HepG2 (cell line): ENCODE data around the gene PGM2. TPM values are rescaled to one million over a fixed set of nuclear protein-coding genes. Genes with fewer than 3 reads are reported as not detected.

Source experiments
- BRCA1 ChIP-seq: sonication (generic); formaldehyde crosslinking; IDR thresholded peaks from 2 replicates; pipeline ENCODE4 v1.4.0; 2020; ENCODE audit warnings: missing genetic modification reagents
- BRD4 ChIP-seq: sonication (generic); formaldehyde crosslinking; IDR thresholded peaks from 2 replicates; pipeline ENCODE4 v1.4.0; 2020; ENCODE audit warnings: missing genetic modification reagents
- CEBPG ChIP-seq: IDR thresholded peaks from 2 replicates; pipeline ENCODE4 v1.6.1; 2016
- EZH2 ChIP-seq: conservative IDR thresholded peaks from 2 replicates; pipeline ENCODE4 v1.6.1; 2012; ENCODE audit warnings: mild to moderate bottlenecking, low read depth, low read length, moderate library complexity
- HNRNPK ChIP-seq: fragments of 200-400 bp; formaldehyde crosslinking; IDR thresholded peaks from 2 replicates; pipeline ENCODE4 v1.6.1; 2018; ENCODE audit warnings: low read length, low read depth, moderate library complexity, mild to moderate bottlenecking; ENCODE audit not compliant: poor library complexity, severe bottlenecking
- SMAD3 ChIP-seq: sonication (generic); formaldehyde crosslinking; IDR thresholded peaks from 2 replicates; pipeline ENCODE4 v1.4.0; 2020; ENCODE audit warnings: missing genetic modification reagents
- SMARCC2 ChIP-seq: fragments of 450-650 bp; IDR thresholded peaks from 2 replicates; pipeline ENCODE4 v1.6.1; 2017; ENCODE audit warnings: antibody characterized with exemption, mild to moderate bottlenecking
- SP140L ChIP-seq: sonication (generic); formaldehyde crosslinking; IDR thresholded peaks from 2 replicates; pipeline ENCODE4 v1.4.0; 2020; ENCODE audit warnings: missing genetic modification reagents, borderline replicate concordance
- SRY ChIP-seq: sonication (generic); formaldehyde crosslinking; IDR thresholded peaks from 2 replicates; pipeline ENCODE4 v1.8.0; 2022; ENCODE audit warnings: mild to moderate bottlenecking, missing genetic modification reagents
- TBL1XR1 ChIP-seq: fragments of 150-350 bp; IDR thresholded peaks from 2 replicates; pipeline ENCODE4 v1.6.1; 2014; ENCODE audit warnings: borderline replicate concordance, low read length; ENCODE audit not compliant: partially characterized antibody
- TCF7 ChIP-seq: sonication (generic); IDR thresholded peaks from 2 replicates; pipeline ENCODE4 v1.6.1; 2016; ENCODE audit warnings: antibody characterized with exemption, low read depth
- TOE1 ChIP-seq: sonication (generic); formaldehyde crosslinking; IDR thresholded peaks from 2 replicates; pipeline ENCODE4 v1.4.0; 2020; ENCODE audit warnings: mild to moderate bottlenecking, missing genetic modification reagents
- ZFP41 ChIP-seq: sonication (generic); formaldehyde crosslinking; IDR thresholded peaks from 2 replicates; pipeline ENCODE4 v1.4.0; 2020; ENCODE audit warnings: mild to moderate bottlenecking, missing genetic modification reagents, borderline replicate concordance
- ZMYM2 ChIP-seq: sonication (generic); formaldehyde crosslinking; IDR thresholded peaks from 2 replicates; pipeline ENCODE4 v1.8.0; 2022; ENCODE audit warnings: mild to moderate bottlenecking, missing genetic modification reagents
- ZNF101 ChIP-seq: sonication (generic); formaldehyde crosslinking; IDR thresholded peaks from 2 replicates; pipeline ENCODE4 v1.4.0; 2020; ENCODE audit warnings: mild to moderate bottlenecking, low read depth, missing genetic modification reagents, borderline replicate concordance
- ZNF224 ChIP-seq: sonication (generic); formaldehyde crosslinking; IDR thresholded peaks from 2 replicates; pipeline ENCODE4 v1.5.0; 2020; ENCODE audit warnings: mild to moderate bottlenecking, missing genetic modification reagents
- ZNF225 ChIP-seq: sonication (generic); formaldehyde crosslinking; IDR thresholded peaks from 2 replicates; pipeline ENCODE4 v1.4.0; 2020; ENCODE audit warnings: mild to moderate bottlenecking, missing genetic modification reagents
- ZNF234 ChIP-seq: sonication (generic); formaldehyde crosslinking; conservative IDR thresholded peaks from 2 replicates; pipeline ENCODE4 v1.5.1; 2020; ENCODE audit warnings: mild to moderate bottlenecking, missing genetic modification reagents
- ZNF274 ChIP-seq: sonication (generic); formaldehyde crosslinking; IDR thresholded peaks from 2 replicates; pipeline ENCODE4 v1.5.1; 2020; ENCODE audit warnings: mild to moderate bottlenecking, missing genetic modification reagents
- ZNF549 ChIP-seq: sonication (generic); formaldehyde crosslinking; IDR thresholded peaks from 2 replicates; pipeline ENCODE4 v1.5.0; 2020; ENCODE audit warnings: missing genetic modification reagents
- ZNF569 ChIP-seq: sonication (generic); formaldehyde crosslinking; IDR thresholded peaks from 2 replicates; pipeline ENCODE4 v1.5.0; 2020; ENCODE audit warnings: mild to moderate bottlenecking, missing genetic modification reagents, moderate library complexity, borderline replicate concordance
- ZNF747 ChIP-seq: sonication (generic); formaldehyde crosslinking; IDR thresholded peaks from 2 replicates; pipeline ENCODE4 v1.8.1; 2023; ENCODE audit warnings: missing genetic modification reagents, mild to moderate bottlenecking, borderline replicate concordance
- ZNF75D ChIP-seq: sonication (generic); formaldehyde crosslinking; IDR thresholded peaks from 2 replicates; pipeline ENCODE4 v1.8.1; 2023; ENCODE audit warnings: missing genetic modification reagents, mild to moderate bottlenecking, borderline replicate concordance
- polyA plus RNA-seq, 8 experiments: library from polyadenylated mRNA; depleted of rRNA in 3 of 8; stranded (reverse) in 7 of 8; unstranded in 1 of 8; fragments of >200 nt; fragmentation: Illumina TruSeq in 4 of 8; extraction: Trizol in 4 of 8; gene quantifications; 2 replicates each; pipeline versions ENCODE4 v1.2.1 to v1.2.3, GENCODE V29; 2011 to 2016; ENCODE audit warnings: low read depth in 4 of 8, missing spikeins in 1 of 8, mixed read lengths in 1 of 8; ENCODE audit not compliant: insufficient read depth in 1 of 8
- total RNA-seq, 5 experiments: library from RNA; depleted of rRNA; stranded (reverse); fragments of >200 nt; fragmentation: Illumina TruSeq; extraction: Trizol; gene quantifications; 2 replicates each; pipeline ENCODE4 v1.2.3, GENCODE V29; 2016; ENCODE audit warnings: low read depth in 1 of 5
- TF ChIP-seq, protein P1 (sequence below): sonication (generic); formaldehyde crosslinking; IDR thresholded peaks from 2 replicates; pipeline ENCODE4 v1.8.0; 2022; ENCODE audit warnings: mild to moderate bottlenecking, missing genetic modification reagents, moderate library complexity
- TF ChIP-seq, protein P2 (sequence below): sonication (generic); formaldehyde crosslinking; conservative IDR thresholded peaks from 2 replicates; pipeline ENCODE4 v1.8.0; 2022; ENCODE audit warnings: mild to moderate bottlenecking, moderate library complexity, missing genetic modification reagents
- TF ChIP-seq, protein P3 (sequence below): sonication (generic); formaldehyde crosslinking; IDR thresholded peaks from 2 replicates; pipeline ENCODE4 v1.4.0; 2020; ENCODE audit warnings: mild to moderate bottlenecking, low read depth, missing genetic modification reagents
- TF ChIP-seq, protein P4 (sequence below): sonication (generic); formaldehyde crosslinking; IDR thresholded peaks from 2 replicates; pipeline ENCODE4 v1.4.0; 2020; ENCODE audit warnings: missing genetic modification reagents, borderline replicate concordance

Gene PGM2
- total and polyA plus RNA-seq, 2 of the 13 experiments (the other 11 are each of a cell fraction or from before 2014, with no cell fraction given): 14.6 to 36.9 TPM

DNA sequence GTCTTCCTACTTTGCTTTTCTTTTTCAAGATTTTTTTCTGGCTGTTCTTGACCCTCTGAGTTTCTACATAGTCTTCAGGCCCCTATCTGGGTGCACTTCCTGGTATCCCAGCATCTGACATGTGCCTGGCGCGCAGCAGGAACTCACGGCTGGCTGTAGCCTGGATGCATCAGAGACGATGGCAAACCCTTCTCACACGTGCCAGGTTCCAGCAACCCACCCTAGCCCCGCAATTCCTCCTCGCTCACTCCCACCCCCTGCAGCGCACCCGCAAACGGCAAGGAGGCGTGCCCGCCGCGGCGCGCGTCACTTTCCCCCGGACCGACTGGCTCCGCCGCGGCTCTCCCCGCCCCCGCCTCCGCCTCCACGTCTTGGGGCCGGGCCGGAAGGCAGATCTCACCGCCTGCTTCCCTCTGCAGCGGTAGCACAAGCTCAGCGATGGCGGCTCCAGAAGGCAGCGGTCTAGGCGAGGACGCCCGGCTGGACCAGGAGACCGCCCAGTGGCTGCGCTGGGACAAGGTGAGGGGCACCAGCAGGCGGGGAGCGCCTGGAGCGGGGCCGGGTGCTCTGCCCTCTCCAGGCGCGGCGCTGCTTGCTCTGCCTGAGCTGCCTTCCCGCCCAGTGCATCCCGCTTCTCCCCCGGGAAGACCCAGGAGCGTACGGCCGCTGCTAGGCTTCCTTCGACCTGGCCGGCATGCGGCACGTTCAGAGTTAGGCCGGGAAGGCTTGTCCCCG lies at the start of gene PGM2 (continued):
- TF ChIP-seq ZNF224: peak; percentile 50; the same call in 1 of the 2 replicates
- no peak for TF ChIP-seq SMAD3 (CRISPR knock-in tag)
- TF ChIP-seq ZNF225: peak; percentile 47; the same call in 1 of the 2 replicates
- TF ChIP-seq TOE1 (CRISPR knock-in tag): no peak
- no peak for TF ChIP-seq ZNF549 (CRISPR knock-in tag)
- TF ChIP-seq SMARCC2: no peak
- peak; percentile 33; the same call in 1 of the 2 replicates for TF ChIP-seq ZNF274 (CRISPR knock-in tag)
- TF ChIP-seq ZNF75D (CRISPR knock-in tag): no peak
- 0 out of 2 replicates have a peak, but pooled peaks have one; percentile 19 for TF ChIP-seq ZMYM2 (CRISPR knock-in tag)
- no peak for TF ChIP-seq ZNF747 (CRISPR knock-in tag)
- TF ChIP-seq HNRNPK: peak; percentile 94
- TF ChIP-seq, protein P1, sequence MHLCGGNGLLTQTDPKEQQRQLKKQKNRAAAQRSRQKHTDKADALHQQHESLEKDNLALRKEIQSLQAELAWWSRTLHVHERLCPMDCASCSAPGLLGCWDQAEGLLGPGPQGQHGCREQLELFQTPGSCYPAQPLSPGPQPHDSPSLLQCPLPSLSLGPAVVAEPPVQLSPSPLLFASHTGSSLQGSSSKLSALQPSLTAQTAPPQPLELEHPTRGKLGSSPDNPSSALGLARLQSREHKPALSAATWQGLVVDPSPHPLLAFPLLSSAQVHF: peak; percentile 51; the same call in 1 of the 2 replicates
- 0 out of 2 replicates have a peak, but pooled peaks have one; percentile 52 for TF ChIP-seq BRCA1 (CRISPR knock-in tag)
- TF ChIP-seq BRD4 (CRISPR knock-in tag): peak; percentile 90
- TF ChIP-seq, protein P2, sequence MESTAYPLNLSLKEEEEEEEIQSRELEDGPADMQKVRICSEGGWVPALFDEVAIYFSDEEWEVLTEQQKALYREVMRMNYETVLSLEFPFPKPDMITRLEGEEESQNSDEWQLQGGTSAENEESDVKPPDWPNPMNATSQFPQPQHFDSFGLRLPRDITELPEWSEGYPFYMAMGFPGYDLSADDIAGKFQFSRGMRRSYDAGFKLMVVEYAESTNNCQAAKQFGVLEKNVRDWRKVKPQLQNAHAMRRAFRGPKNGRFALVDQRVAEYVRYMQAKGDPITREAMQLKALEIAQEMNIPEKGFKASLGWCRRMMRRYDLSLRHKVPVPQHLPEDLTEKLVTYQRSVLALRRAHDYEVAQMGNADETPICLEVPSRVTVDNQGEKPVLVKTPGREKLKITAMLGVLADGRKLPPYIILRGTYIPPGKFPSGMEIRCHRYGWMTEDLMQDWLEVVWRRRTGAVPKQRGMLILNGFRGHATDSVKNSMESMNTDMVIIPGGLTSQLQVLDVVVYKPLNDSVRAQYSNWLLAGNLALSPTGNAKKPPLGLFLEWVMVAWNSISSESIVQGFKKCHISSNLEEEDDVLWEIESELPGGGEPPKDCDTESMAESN (CRISPR knock-in tag): peak; percentile 76
- TF ChIP-seq ZNF234 (CRISPR knock-in tag): no peak
- TF ChIP-seq, protein P3, sequence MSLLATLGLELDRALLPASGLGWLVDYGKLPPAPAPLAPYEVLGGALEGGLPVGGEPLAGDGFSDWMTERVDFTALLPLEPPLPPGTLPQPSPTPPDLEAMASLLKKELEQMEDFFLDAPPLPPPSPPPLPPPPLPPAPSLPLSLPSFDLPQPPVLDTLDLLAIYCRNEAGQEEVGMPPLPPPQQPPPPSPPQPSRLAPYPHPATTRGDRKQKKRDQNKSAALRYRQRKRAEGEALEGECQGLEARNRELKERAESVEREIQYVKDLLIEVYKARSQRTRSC: no peak
- TF ChIP-seq ZFP41 (CRISPR knock-in tag): peak; percentile 94
- TF ChIP-seq, protein P4, sequence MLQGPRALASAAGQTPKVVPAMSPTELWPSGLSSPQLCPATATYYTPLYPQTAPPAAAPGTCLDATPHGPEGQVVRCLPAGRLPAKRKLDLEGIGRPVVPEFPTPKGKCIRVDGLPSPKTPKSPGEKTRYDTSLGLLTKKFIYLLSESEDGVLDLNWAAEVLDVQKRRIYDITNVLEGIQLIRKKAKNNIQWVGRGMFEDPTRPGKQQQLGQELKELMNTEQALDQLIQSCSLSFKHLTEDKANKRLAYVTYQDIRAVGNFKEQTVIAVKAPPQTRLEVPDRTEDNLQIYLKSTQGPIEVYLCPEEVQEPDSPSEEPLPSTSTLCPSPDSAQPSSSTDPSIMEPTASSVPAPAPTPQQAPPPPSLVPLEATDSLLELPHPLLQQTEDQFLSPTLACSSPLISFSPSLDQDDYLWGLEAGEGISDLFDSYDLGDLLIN (CRISPR knock-in tag): no peak
- TF ChIP-seq ZNF101 (CRISPR knock-in tag): 0 out of 2 replicates have a peak, but pooled peaks have one; percentile 49
- 0 out of 2 replicates have a peak, but pooled peaks have one; percentile 1 for TF ChIP-seq CEBPG (CRISPR knock-in tag)
- TF ChIP-seq ZNF569 (CRISPR knock-in tag): peak; percentile 85; the same call in 1 of the 2 replicates
- no peak for TF ChIP-seq TBL1XR1
- TF ChIP-seq SRY: peak; percentile 64; the same call in 1 of the 2 replicates
- no peak for TF ChIP-seq SP140L (CRISPR knock-in tag)
- no peak for TF ChIP-seq TCF7
- TF ChIP-seq EZH2: no peak
